AG08395 (cell line): ENCODE measurements around the gene SMAD9.

Experiments
- DNase-seq: peaks from one replicate; pipeline ENCODE4 v3.0.0; 2012; ENCODE audit warnings: mixed read lengths, low spot score

SMAD9 gene

GRCh38 chr13:36817996-36818803 is 101.8 kb downstream of the SMAD9 start:
- no peak for DNase-seq

- DNase-seq: peak; percentile 27
These were observed 105.0 kb downstream of the SMAD9 start for GRCh38 chr13:36815062-36815461.

- no peak for DNase-seq
These were observed 105.6 kb downstream of the SMAD9 start for GRCh38 chr13:36814465-36814864.

GRCh38 chr13:36813225-36813624 is 106.8 kb downstream of the SMAD9 start:
- no peak for DNase-seq

GRCh38 chr13:36807616-36808015 is 112.4 kb downstream of the SMAD9 start:
- DNase-seq: no peak

- no peak for DNase-seq
These were observed 113.9 kb downstream of the SMAD9 start for GRCh38 chr13:36806102-36806501.

- no peak for DNase-seq
These were observed 115.5 kb downstream of the SMAD9 start for GRCh38 chr13:36804588-36804987.

GRCh38 chr13:36801035-36801434 is 119.0 kb downstream of the SMAD9 start:
- DNase-seq: no peak

GRCh38 chr13:36796052-36796451 is 124.0 kb downstream of the SMAD9 start:
- DNase-seq: no peak

GRCh38 chr13:36795463-36795862 is 124.6 kb downstream of the SMAD9 start:
- no peak for DNase-seq
